ENCODE data around the gene GYPB.

DNA sequence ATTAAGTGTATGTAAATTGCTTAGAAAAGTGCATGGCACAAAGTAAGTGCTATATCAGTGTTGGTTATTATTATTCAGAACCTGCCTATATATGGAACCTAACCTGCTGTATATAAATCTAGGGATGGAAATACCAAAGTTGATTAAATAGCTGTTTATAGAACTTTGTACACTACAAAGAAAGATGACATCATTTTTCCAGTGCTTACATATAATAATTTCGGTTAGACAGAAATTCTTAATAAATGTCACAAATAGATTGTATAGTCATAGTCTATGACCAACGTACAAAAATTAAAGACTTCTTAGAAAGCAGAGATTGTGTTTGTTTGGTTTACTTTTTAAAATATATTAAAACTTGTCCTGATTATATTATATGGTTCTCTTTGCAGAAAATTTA is 4.4 kb downstream of the GYPB start:
- TF ChIP-seq BACH1 (IDR thresholded peaks at IDR 0.05; ENCODE audit: low read length) (no peak), POLR2A (IDR thresholded peaks at IDR 0.05; ENCODE audit: control extremely low read depth in 1 of 2, low read depth in 2 of 2, low read length in 2 of 2) (no peak), CEBPB (IDR thresholded peaks at IDR 0.05; ENCODE audit: low read depth, low read length) (no peak), TAF1 (IDR thresholded peaks at IDR 0.05; ENCODE audit: low read depth, low read length) (no peak), POU5F1 (IDR thresholded peaks at IDR 0.05; ENCODE audit: low read depth, low read length) (no peak), CTCF (IDR thresholded peaks at IDR 0.05; ENCODE audit: control extremely low read depth in 1 of 3, insufficient read depth in 1 of 3, low read depth in 1 of 3, low read length in 3 of 3) (no peak)
- TF ChIP-seq, protein P1, sequence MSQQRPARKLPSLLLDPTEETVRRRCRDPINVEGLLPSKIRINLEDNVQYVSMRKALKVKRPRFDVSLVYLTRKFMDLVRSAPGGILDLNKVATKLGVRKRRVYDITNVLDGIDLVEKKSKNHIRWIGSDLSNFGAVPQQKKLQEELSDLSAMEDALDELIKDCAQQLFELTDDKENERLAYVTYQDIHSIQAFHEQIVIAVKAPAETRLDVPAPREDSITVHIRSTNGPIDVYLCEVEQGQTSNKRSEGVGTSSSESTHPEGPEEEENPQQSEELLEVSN (IDR thresholded peaks at IDR 0.05) = no peak

Data from H1 (cell line).